HUDEP-2 (cell line): ENCODE results near the gene EXOC1.
"Not testable (repeated sequence)": the region's sequence is repeated elsewhere in the genome, so short reads cannot be mapped to it uniquely, and the experiment has no call there.

Experiments used
- DNase-seq, 76 experiments: peaks; one replicate each; lab custom pipeline; 2025; ENCODE audit not compliant: unreplicated experiment in 76 of 76; lab: John Stamatoyannopoulos, UW

Gene EXOC1

GRCh38 chr4:55902677-55903076 is 49.2 kb downstream of the EXOC1 start:
- DNase-seq = no peak

GRCh38 chr4:55903577-55903976 is 50.1 kb downstream of the EXOC1 start:
- no peak for DNase-seq

GRCh38 chr4:55904576-55904975 is 51.1 kb downstream of the EXOC1 start:
- DNase-seq = no peak

GRCh38 chr4:55906323-55906722 is 52.9 kb downstream of the EXOC1 start:
- DNase-seq = no peak

- no peak for DNase-seq
Observed at GRCh38 chr4:55906989-55907388, 53.5 kb downstream of the EXOC1 start.

GRCh38 chr4:55907469-55907868 is 54.0 kb downstream of the EXOC1 start:
- DNase-seq = no peak

- DNase-seq = no peak
Observed at GRCh38 chr4:55910140-55910539, 56.7 kb downstream of the EXOC1 start.

- no peak for DNase-seq
Observed at GRCh38 chr4:55912249-55912648, 58.8 kb downstream of the EXOC1 start.

GRCh38 chr4:55920571-55920970 is 67.1 kb downstream of the EXOC1 start:
- DNase-seq = no peak

GRCh38 chr4:55921093-55921492 is 67.6 kb downstream of the EXOC1 start:
- no peak for DNase-seq

- DNase-seq = no peak
Observed at GRCh38 chr4:55925241-55925640, 71.8 kb downstream of the EXOC1 start.

- DNase-seq = no peak
Observed at GRCh38 chr4:55926610-55927009, 73.2 kb downstream of the EXOC1 start.

GRCh38 chr4:55927803-55928437 is 74.5 kb downstream of the EXOC1 start:
- peak in 3 of 76 experiments; percentile 3 to 20 (median 6) for DNase-seq

- DNase-seq = no peak
Observed at GRCh38 chr4:55928846-55929245, 75.4 kb downstream of the EXOC1 start.

GRCh38 chr4:55931043-55931442 is 77.6 kb downstream of the EXOC1 start:
- DNase-seq = no peak

GRCh38 chr4:55931833-55932232 is 78.4 kb downstream of the EXOC1 start:
- no peak for DNase-seq

- DNase-seq = no peak
Observed at GRCh38 chr4:55932511-55932910, 79.1 kb downstream of the EXOC1 start.

GRCh38 chr4:55933611-55934010 is 80.2 kb downstream of the EXOC1 start:
- no peak for DNase-seq

GRCh38 chr4:55935907-55936306 is 82.5 kb downstream of the EXOC1 start:
- DNase-seq = not testable (repeated sequence)

GRCh38 chr4:55938481-55938880 is 85.0 kb downstream of the EXOC1 start:
- DNase-seq = no peak

- no peak for DNase-seq
Observed at GRCh38 chr4:55939421-55939820, 86.0 kb downstream of the EXOC1 start.

GRCh38 chr4:55941881-55942396 is 88.5 kb downstream of the EXOC1 start:
- no peak for DNase-seq
